HL-60 (cell line): ENCODE data around the gene SELENOO.

Source experiments
- DNase-seq, 2 experiments: peaks; one replicate each; pipeline ENCODE4 v3.0.0-alpha.2; 2010 to 2020; ENCODE audit warnings: low read depth in 1 of 2, low spot score in 1 of 2
- H3K27ac ChIP-seq: fragments of 250-450 bp; sonication (Bioruptor Pico); replicated peaks from 2 replicates; pipeline ENCODE4 v1.5.1; 2020; ENCODE audit warnings: mild to moderate bottlenecking, moderate library complexity
- H3K27me3 ChIP-seq: fragments of 250-450 bp; sonication (Bioruptor Pico); 2 replicates; pipeline ENCODE4 v1.5.1; 2021; ENCODE audit warnings: mild to moderate bottlenecking, moderate library complexity; ENCODE audit not compliant: insufficient read depth, poor library complexity, severe bottlenecking
- H3K4me3 ChIP-seq: replicated peaks from 2 replicates; pipeline ENCODE4 v1.5.1; 2011; ENCODE audit warnings: mild to moderate bottlenecking, control low read depth, low read length; ENCODE audit not compliant: insufficient read depth
- CTCF ChIP-seq: IDR thresholded peaks from one replicate; pipeline ENCODE4 v1.5.1; 2011; ENCODE audit warnings: low read length, control low read depth, inconsistent platforms; ENCODE audit not compliant: insufficient read depth
- GABPA ChIP-seq: IDR thresholded peaks from 2 replicates; pipeline ENCODE4 v1.6.1; 2012; ENCODE audit warnings: low read depth
- POLR2AphosphoS5 ChIP-seq: IDR thresholded peaks from 2 replicates; pipeline ENCODE4 v1.6.1; 2012; ENCODE audit warnings: low read depth
- REST ChIP-seq: IDR thresholded peaks from 2 replicates; pipeline ENCODE4 v1.6.1; 2012; ENCODE audit warnings: low read depth; ENCODE audit not compliant: insufficient replicate concordance
- SPI1 ChIP-seq: IDR thresholded peaks from 2 replicates; pipeline ENCODE4 v1.6.1; 2012; ENCODE audit warnings: low read depth, mild to moderate bottlenecking, borderline replicate concordance

The SELENOO gene

GRCh38 chr22:50190941-50191741, 9.7 kb upstream of the SELENOO start:
- H3K27ac ChIP-seq: peak overlapping the region; percentile 97
- H3K4me3 ChIP-seq: peak overlapping the region; percentile 38
- H3K27me3 ChIP-seq: no peaks in the 10 kb centered on the region
- TF ChIP-seq CTCF (no peak), REST (no peak), SPI1 (peak; percentile 30; the same call in 1 of the 2 replicates)
- peak; percentile 86 to 95 for DNase-seq

- Histone ChIP-seq H3K4me3 (peak overlapping the region; percentile 1), H3K27ac (peak overlapping the region; percentile 97), H3K27me3 (no peaks in the 10 kb centered on the region)
- TF ChIP-seq POLR2AphosphoS5: peak; percentile 58
- no peak for TF ChIP-seq GABPA
- TF ChIP-seq CTCF: no peak
- no peak for TF ChIP-seq REST
- peak; percentile 98 for TF ChIP-seq SPI1
- peak in 1 of 2 experiments; percentile 75 for DNase-seq
Observed at GRCh38 chr22:50192436-50193204, 8.2 kb upstream of the SELENOO start.

- Histone ChIP-seq H3K4me3 (no peak overlapping the region), H3K27ac (peak overlapping the region; percentile 97), H3K27me3 (no peaks in the 10 kb centered on the region)
- DNase-seq: no peak
- no peak for TF ChIP-seq SPI1
- TF ChIP-seq POLR2AphosphoS5: 0 out of 2 replicates have a peak, but pooled peaks have one; percentile 6
Observed at GRCh38 chr22:50193621-50194020, 7.2 kb upstream of the SELENOO start.

GRCh38 chr22:50194037-50194805, 6.6 kb upstream of the SELENOO start:
- Histone ChIP-seq H3K27me3 (no peaks in the 10 kb centered on the region), H3K27ac (no peak overlapping the region; the same call in 1 of the 2 replicates)
- no peak for DNase-seq

More at GRCh38 chr22:50194037-50194805, 6.6 kb upstream of the SELENOO start:
- TF ChIP-seq REST: no peak
- TF ChIP-seq GABPA: no peak
- TF ChIP-seq POLR2AphosphoS5: no peak
- TF ChIP-seq SPI1: no peak
- TF ChIP-seq CTCF: no peak
- no peak overlapping the region for H3K4me3 ChIP-seq
